Liver (tissue), 9 donors: ENCODE results near the gene CCS. TPM values are rescaled to one million over a fixed set of nuclear protein-coding genes. Genes with fewer than 3 reads are reported as not detected.

Source experiments
- DNase-seq: peaks from one replicate; pipeline ENCODE4 v3.0.0-alpha.2; 2017; ENCODE audit warnings: low spot score
- H3K27ac ChIP-seq, 2 donors: one replicate each; pipeline ENCODE4 v1.7.0; 2013; ENCODE audit warnings: inconsistent platforms in 2 of 2, low read length in 2 of 2, control low read depth in 1 of 2, low read depth in 1 of 2, mild to moderate bottlenecking in 1 of 2
- H3K27me3 ChIP-seq, 4 donors: one replicate each; pipeline versions ENCODE4 v1.6.1 to v1.7.0; 2013; ENCODE audit warnings: low read length in 3 of 4, inconsistent platforms in 1 of 4, mild to moderate bottlenecking in 1 of 4, moderate library complexity in 1 of 4; ENCODE audit not compliant: control insufficient read depth in 4 of 4, insufficient read depth in 4 of 4
- H3K36me3 ChIP-seq, 4 donors: one replicate each; pipeline versions ENCODE4 v1.6.1 to v1.7.0; 2013; ENCODE audit warnings: low read length in 3 of 4, mild to moderate bottlenecking in 3 of 4, low read depth in 1 of 4, moderate library complexity in 1 of 4; ENCODE audit not compliant: control insufficient read depth in 4 of 4, insufficient read depth in 3 of 4
- H3K4me1 ChIP-seq, 4 donors: one replicate each; pipeline versions ENCODE4 v1.6.1 to v1.7.0; 2013; ENCODE audit warnings: low read length in 3 of 4, mild to moderate bottlenecking in 3 of 4, moderate library complexity in 1 of 4; ENCODE audit not compliant: control insufficient read depth in 4 of 4, insufficient read depth in 4 of 4
- H3K4me3 ChIP-seq, 3 donors: one replicate each; pipeline versions ENCODE4 v1.6.1 to v1.7.0; 2013; ENCODE audit warnings: low read length in 3 of 3, control low read depth in 1 of 3, low read depth in 1 of 3, mild to moderate bottlenecking in 1 of 3
- H3K9ac ChIP-seq, 2 donors: one replicate each; pipeline ENCODE4 v1.7.0; 2013; ENCODE audit warnings: low read length in 2 of 2, mild to moderate bottlenecking in 2 of 2, moderate library complexity in 2 of 2, control low read depth in 1 of 2, low read depth in 1 of 2
- H3K9me3 ChIP-seq, 4 donors: one replicate each; pipeline versions ENCODE4 v1.6.1 to v1.7.0; 2013; ENCODE audit warnings: low read length in 3 of 4; ENCODE audit not compliant: control insufficient read depth in 4 of 4
- EGR1 ChIP-seq, 2 donors: IDR thresholded peaks; 2 replicates each; pipeline ENCODE4 v1.6.1; 2016 to 2018; ENCODE audit warnings: antibody characterized with exemption in 2 of 2, low read depth in 2 of 2
- FOXA1 ChIP-seq: IDR thresholded peaks from 2 replicates; pipeline ENCODE4 v1.6.1; 2016; ENCODE audit warnings: antibody characterized with exemption
- FOXA2 ChIP-seq: IDR thresholded peaks from 2 replicates; pipeline ENCODE4 v1.6.1; 2016; ENCODE audit warnings: antibody characterized with exemption
- GABPA ChIP-seq, 2 donors: IDR thresholded peaks in 1 of 2; conservative IDR thresholded peaks in 1 of 2; 2 replicates each; pipeline ENCODE4 v1.6.1; 2016; ENCODE audit warnings: antibody characterized with exemption in 2 of 2, mild to moderate bottlenecking in 1 of 2, moderate library complexity in 1 of 2
- HNF4A ChIP-seq, 2 donors: conservative IDR thresholded peaks; 2 replicates each; pipeline ENCODE4 v1.6.1; 2016; ENCODE audit warnings: antibody characterized with exemption in 2 of 2, mild to moderate bottlenecking in 2 of 2
- HNF4G ChIP-seq: IDR thresholded peaks from 2 replicates; pipeline ENCODE4 v1.6.1; 2016; ENCODE audit warnings: antibody characterized with exemption
- JUND ChIP-seq, 2 donors: IDR thresholded peaks; 2 replicates each; pipeline ENCODE4 v1.6.1; 2016; ENCODE audit warnings: antibody characterized with exemption in 2 of 2
- NR2F2 ChIP-seq: IDR thresholded peaks from 2 replicates; pipeline ENCODE4 v1.6.1; 2016; ENCODE audit warnings: antibody characterized with exemption
- RAD21 ChIP-seq, 2 donors: IDR thresholded peaks; 2 replicates each; pipeline ENCODE4 v1.6.1; 2016; ENCODE audit warnings: antibody characterized with exemption in 2 of 2, mild to moderate bottlenecking in 2 of 2
- RXRA ChIP-seq, 2 donors: IDR thresholded peaks; 2 replicates each; pipeline ENCODE4 v1.6.1; 2017 to 2018; ENCODE audit warnings: antibody characterized with exemption in 2 of 2, mild to moderate bottlenecking in 1 of 2
- SP1 ChIP-seq: IDR thresholded peaks from 2 replicates; pipeline ENCODE4 v1.6.1; 2018; ENCODE audit warnings: antibody characterized with exemption, mild to moderate bottlenecking
- TAF1 ChIP-seq: conservative IDR thresholded peaks from 2 replicates; pipeline ENCODE4 v1.6.1; 2016; ENCODE audit warnings: antibody characterized with exemption, mild to moderate bottlenecking
- YY1 ChIP-seq: IDR thresholded peaks from 2 replicates; pipeline ENCODE4 v1.6.1; 2016; ENCODE audit warnings: antibody characterized with exemption, mild to moderate bottlenecking
- WGBS: extraction: QIAGEN DNeasy Blood & Tissue Kit; methylation state at CpG from one replicate; pipeline ENCODE4 v1.1.7; 2013; 5-methylcytosine and 5-hydroxymethylcytosine counted together
- polyA plus RNA-seq, 2 donors: library from polyadenylated mRNA; stranded (reverse) in 1 of 2; unstranded in 1 of 2; fragments of 200-250 nt in 1 of 2; fragments of >200 nt in 1 of 2; fragmentation: Nextera tagmentation in 1 of 2; extraction: Ambion mirVana in 1 of 2; gene quantifications; one replicate each; pipeline versions ENCODE4 v1.2.1 to v1.2.3, GENCODE V29; 2013 to 2015
- total RNA-seq, 2 donors: library from RNA; depleted of rRNA; stranded (reverse); fragments of >200 nt; gene quantifications; one replicate each; pipeline ENCODE4 v1.2.3, GENCODE V29; 2014
- TF ChIP-seq, protein P1 (sequence below): IDR thresholded peaks from 2 replicates; pipeline ENCODE4 v1.6.1; 2016; ENCODE audit warnings: antibody characterized with exemption, mild to moderate bottlenecking
- TF ChIP-seq, protein P2 (sequence below): IDR thresholded peaks from 2 replicates; pipeline ENCODE4 v1.6.1; 2016; ENCODE audit warnings: antibody characterized with exemption
- TF ChIP-seq, protein P3 (sequence below): IDR thresholded peaks from 2 replicates; pipeline ENCODE4 v1.6.1; 2016; ENCODE audit warnings: antibody characterized with exemption
- TF ChIP-seq, protein P4 (sequence below): IDR thresholded peaks from 2 replicates; pipeline ENCODE4 v1.6.1; 2016; ENCODE audit warnings: antibody characterized with exemption
- TF ChIP-seq, protein P5 (sequence below): fragments of 150-350 bp; IDR thresholded peaks from 2 replicates; pipeline ENCODE4 v1.5.1; 2017; ENCODE audit warnings: improper control_type of control experiment, low read depth, low read length; ENCODE audit not compliant: missing input control
- donor health status: healthy.
- donor health status: healthy.
- donor health status: healthy.
- donor health status: healthy.
- donor health status: healthy.

CCS gene
- total and polyA plus RNA-seq, 4 donors, result 30.2 to 80.2 (median 46.8) TPM

DNA sequence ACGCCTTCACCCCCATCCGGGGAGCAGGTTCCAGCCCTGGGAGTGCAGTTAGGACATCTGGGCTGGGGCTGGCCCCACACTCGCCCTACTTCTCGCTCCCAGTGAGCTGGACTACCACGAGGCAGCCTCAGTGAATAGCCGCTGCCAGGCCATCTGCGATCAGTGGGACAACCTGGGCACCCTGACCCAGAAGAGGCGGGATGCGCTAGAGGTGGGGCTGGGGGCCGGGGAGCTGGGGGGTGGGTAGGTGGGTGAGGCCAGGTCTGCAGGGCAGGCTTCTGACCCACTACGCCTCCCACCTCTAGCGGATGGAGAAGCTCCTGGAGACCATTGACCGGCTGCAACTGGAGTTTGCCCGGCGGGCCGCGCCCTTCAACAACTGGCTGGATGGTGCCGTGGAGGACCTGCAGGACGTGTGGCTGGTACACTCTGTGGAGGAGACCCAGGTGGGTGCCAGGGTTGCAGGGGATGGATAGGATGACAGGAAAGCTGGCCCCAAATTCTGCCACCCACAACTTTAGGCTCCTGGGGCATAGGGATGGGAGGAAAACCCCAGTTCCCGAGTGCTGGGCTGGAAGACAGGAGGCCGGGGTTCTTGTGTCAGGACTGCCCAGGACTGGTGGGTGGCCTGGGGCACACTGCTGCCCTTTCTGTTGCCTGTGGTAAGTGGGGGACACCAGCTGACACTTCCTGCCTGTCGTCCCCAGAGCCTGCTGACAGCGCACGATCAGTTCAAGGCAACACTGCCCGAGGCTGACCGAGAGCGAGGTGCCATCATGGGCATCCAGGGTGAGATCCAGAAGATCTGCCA is 32.9 kb upstream of the CCS start:
- no peak for DNase-seq

More for the DNA sequence above, 32.9 kb upstream of the CCS start:
- Histone ChIP-seq H3K9me3 (no peaks in the 10 kb centered on the region), H3K9ac (no peak overlapping the region), H3K27me3 (no peaks in the 10 kb centered on the region), H3K27ac (no peak overlapping the region), H3K4me3 (no peak overlapping the region), H3K4me1 (peaks cover 0 to 3% (median 1%) of the 10 kb centered on the region in 4 donors), H3K36me3 (peaks cover 0 to 2% (median 0%) of the 10 kb centered on the region in 4 donors)
- WGBS, result 74% methylated on average over 27 of the region's 27 CpGs
- TF ChIP-seq FOXA1, result no peak
- TF ChIP-seq, protein P1, sequence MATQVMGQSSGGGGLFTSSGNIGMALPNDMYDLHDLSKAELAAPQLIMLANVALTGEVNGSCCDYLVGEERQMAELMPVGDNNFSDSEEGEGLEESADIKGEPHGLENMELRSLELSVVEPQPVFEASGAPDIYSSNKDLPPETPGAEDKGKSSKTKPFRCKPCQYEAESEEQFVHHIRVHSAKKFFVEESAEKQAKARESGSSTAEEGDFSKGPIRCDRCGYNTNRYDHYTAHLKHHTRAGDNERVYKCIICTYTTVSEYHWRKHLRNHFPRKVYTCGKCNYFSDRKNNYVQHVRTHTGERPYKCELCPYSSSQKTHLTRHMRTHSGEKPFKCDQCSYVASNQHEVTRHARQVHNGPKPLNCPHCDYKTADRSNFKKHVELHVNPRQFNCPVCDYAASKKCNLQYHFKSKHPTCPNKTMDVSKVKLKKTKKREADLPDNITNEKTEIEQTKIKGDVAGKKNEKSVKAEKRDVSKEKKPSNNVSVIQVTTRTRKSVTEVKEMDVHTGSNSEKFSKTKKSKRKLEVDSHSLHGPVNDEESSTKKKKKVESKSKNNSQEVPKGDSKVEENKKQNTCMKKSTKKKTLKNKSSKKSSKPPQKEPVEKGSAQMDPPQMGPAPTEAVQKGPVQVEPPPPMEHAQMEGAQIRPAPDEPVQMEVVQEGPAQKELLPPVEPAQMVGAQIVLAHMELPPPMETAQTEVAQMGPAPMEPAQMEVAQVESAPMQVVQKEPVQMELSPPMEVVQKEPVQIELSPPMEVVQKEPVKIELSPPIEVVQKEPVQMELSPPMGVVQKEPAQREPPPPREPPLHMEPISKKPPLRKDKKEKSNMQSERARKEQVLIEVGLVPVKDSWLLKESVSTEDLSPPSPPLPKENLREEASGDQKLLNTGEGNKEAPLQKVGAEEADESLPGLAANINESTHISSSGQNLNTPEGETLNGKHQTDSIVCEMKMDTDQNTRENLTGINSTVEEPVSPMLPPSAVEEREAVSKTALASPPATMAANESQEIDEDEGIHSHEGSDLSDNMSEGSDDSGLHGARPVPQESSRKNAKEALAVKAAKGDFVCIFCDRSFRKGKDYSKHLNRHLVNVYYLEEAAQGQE, result no peak
- TF ChIP-seq YY1, result no peak
- no peak for TF ChIP-seq EGR1 (IDR thresholded peaks at IDR 0.05; ENCODE audit: low read depth in 2 of 2)
- TF ChIP-seq, protein P2, sequence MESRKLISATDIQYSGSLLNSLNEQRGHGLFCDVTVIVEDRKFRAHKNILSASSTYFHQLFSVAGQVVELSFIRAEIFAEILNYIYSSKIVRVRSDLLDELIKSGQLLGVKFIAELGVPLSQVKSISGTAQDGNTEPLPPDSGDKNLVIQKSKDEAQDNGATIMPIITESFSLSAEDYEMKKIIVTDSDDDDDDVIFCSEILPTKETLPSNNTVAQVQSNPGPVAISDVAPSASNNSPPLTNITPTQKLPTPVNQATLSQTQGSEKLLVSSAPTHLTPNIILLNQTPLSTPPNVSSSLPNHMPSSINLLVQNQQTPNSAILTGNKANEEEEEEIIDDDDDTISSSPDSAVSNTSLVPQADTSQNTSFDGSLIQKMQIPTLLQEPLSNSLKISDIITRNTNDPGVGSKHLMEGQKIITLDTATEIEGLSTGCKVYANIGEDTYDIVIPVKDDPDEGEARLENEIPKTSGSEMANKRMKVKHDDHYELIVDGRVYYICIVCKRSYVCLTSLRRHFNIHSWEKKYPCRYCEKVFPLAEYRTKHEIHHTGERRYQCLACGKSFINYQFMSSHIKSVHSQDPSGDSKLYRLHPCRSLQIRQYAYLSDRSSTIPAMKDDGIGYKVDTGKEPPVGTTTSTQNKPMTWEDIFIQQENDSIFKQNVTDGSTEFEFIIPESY, result no peak
- TF ChIP-seq, protein P3, sequence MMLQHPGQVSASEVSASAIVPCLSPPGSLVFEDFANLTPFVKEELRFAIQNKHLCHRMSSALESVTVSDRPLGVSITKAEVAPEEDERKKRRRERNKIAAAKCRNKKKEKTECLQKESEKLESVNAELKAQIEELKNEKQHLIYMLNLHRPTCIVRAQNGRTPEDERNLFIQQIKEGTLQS, result no peak
- TF ChIP-seq, protein P4, sequence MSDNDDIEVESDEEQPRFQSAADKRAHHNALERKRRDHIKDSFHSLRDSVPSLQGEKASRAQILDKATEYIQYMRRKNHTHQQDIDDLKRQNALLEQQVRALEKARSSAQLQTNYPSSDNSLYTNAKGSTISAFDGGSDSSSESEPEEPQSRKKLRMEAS, result no peak
- TF ChIP-seq TAF1, result no peak
- TF ChIP-seq RXRA (IDR thresholded peaks at IDR 0.05), result no peak
- TF ChIP-seq JUND (IDR thresholded peaks at IDR 0.05), result no peak
- no peak for TF ChIP-seq RAD21 (IDR thresholded peaks at IDR 0.05)
- TF ChIP-seq HNF4A (conservative IDR thresholded peaks at IDR 0.05), result no peak
- no peak for TF ChIP-seq FOXA2
- no peak for TF ChIP-seq GABPA (IDR thresholded peaks at IDR 0.05 in 1 of 2, conservative IDR thresholded peaks at IDR 0.05 in 1 of 2)
- no peak for TF ChIP-seq NR2F2
- no peak for TF ChIP-seq HNF4G
- TF ChIP-seq, protein P5, sequence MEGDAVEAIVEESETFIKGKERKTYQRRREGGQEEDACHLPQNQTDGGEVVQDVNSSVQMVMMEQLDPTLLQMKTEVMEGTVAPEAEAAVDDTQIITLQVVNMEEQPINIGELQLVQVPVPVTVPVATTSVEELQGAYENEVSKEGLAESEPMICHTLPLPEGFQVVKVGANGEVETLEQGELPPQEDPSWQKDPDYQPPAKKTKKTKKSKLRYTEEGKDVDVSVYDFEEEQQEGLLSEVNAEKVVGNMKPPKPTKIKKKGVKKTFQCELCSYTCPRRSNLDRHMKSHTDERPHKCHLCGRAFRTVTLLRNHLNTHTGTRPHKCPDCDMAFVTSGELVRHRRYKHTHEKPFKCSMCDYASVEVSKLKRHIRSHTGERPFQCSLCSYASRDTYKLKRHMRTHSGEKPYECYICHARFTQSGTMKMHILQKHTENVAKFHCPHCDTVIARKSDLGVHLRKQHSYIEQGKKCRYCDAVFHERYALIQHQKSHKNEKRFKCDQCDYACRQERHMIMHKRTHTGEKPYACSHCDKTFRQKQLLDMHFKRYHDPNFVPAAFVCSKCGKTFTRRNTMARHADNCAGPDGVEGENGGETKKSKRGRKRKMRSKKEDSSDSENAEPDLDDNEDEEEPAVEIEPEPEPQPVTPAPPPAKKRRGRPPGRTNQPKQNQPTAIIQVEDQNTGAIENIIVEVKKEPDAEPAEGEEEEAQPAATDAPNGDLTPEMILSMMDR, result no peak
- TF ChIP-seq SP1, result no peak
